Activated gamma-delta T cell treated with anti-CD3 and anti-CD28 coated beads, Interleukin-2, amount 50 U/mL, for 16 hours (primary cell): ENCODE measurements around the gene CEP120.

Experiments used
- DNase-seq: peaks from one replicate; pipeline ENCODE4 v3.0.0-alpha.2; 2020; ENCODE audit warnings: low read depth

Gene CEP120

GRCh38 chr5:123298335-123299030 is 124.7 kb downstream of the CEP120 start:
- no peak for DNase-seq

DNA sequence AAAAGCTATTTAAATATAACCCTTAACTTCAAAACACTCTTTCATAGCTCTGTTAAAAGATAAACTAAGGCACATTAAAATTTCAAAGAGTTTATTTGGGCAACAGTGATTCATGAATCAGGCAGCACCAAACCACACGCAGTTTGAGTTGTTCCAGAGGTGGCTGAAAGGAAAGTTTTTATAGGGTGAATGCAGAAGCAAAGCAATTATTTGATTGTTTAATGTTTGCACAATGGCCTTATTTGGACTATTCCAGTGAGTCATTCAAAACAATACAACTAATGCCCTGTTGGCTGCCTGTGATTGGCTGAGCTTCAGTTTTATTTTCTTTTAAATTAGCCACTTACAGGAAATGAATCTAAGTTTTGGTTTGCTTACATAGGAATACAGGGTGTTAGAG is 125.3 kb downstream of the CEP120 start:
- DNase-seq: no peak

- DNase-seq: no peak
These were observed 125.9 kb downstream of the CEP120 start for GRCh38 chr5:123297198-123297831.
